Activated T-cell treated with anti-CD3 and anti-CD28 coated beads, Interleukin-2, amount 50 U/mL, for 48 hours (primary cell): ENCODE results near the gene BCDIN3D.
"Not testable (repeated sequence)": the region's sequence is repeated elsewhere in the genome, so short reads cannot be mapped to it uniquely, and the experiment has no call there.

Experiments
- DNase-seq, 2 experiments: peaks; one replicate each; pipeline ENCODE4 v3.0.0-alpha.2; 2020

Gene BCDIN3D, protein sequence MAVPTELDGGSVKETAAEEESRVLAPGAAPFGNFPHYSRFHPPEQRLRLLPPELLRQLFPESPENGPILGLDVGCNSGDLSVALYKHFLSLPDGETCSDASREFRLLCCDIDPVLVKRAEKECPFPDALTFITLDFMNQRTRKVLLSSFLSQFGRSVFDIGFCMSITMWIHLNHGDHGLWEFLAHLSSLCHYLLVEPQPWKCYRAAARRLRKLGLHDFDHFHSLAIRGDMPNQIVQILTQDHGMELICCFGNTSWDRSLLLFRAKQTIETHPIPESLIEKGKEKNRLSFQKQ

GRCh38 chr12:49842519-49843352 is at the start of gene BCDIN3D:
Gene BCDIN3D (minus strand): TSS chr12:49843106. CDS start chr12:49843087, 19 bp downstream.
- DNase-seq, result peak; percentile 96 to 97

DNA sequence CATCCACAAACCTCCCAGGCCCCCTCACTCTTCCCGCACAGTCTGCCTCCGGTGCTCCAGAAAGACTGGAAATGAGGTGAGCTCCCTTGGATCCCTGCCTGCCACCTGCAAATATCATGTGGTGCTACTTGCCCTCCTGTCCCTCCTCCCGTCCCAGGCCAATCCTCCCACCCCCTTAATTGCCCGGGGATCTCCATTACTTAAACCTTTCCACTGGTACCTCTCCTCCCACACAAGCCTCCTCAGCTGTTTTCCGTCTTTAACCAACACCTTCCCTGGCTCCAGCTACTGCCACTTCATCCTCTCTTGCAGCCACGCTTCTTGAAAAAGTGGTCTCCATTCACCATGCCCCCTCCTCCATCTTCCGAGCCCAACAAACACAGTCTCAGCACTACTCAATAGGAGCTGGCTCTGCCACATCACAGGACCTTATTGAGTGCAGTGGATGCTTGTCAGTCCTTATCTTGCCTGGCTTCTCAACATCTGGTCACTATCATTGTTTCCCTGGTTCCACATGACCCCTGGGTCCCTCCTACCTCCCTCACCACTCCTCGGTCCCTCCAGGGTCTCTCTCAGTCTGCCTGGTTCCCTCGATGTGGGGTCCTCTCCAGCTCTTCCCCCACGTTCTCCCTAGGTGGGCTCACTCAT is 49.3 kb upstream of the BCDIN3D start:
- no peak for DNase-seq

- DNase-seq, result no peak
Observed at GRCh38 chr12:49891476-49891875, 48.6 kb upstream of the BCDIN3D start.

DNA sequence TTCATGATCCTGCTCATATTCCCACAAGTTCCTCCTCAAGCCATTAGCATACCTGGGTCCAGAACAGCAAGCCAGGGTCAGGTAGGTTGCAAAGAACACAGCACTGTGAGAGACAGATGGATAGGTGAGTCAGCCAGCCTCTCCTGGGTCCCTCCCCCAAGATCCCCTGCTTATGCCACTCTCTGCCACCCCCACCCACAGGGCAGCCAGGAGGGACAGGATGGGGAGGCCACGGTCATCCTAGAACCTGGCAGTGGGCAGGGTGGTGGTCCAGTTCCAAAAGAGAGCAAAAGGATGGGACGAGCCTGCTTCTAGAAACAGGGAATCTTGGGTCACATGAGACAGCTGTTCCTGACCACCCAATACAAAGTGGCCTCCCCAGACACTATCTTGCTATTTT is 48.1 kb upstream of the BCDIN3D start:
- DNase-seq, result no peak

DNA sequence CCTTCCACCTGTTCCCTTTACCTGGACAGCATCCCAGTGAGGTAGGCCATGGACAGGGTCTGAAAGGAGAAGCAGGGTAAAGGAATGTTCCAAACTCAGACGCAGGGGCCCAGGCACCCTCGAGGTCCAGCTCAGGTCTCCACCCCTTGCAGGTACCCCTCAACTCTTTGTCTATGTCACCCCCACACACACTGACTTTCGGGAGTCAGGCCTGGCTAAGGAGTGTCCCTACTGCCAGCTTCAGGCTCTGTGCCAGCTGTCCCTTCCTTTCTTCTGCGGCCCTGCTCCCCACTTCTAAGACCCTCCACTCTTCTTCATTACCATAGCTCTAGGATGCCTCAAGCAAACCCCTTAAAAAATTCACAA is 47.2 kb upstream of the BCDIN3D start:
- DNase-seq, result no peak

DNA sequence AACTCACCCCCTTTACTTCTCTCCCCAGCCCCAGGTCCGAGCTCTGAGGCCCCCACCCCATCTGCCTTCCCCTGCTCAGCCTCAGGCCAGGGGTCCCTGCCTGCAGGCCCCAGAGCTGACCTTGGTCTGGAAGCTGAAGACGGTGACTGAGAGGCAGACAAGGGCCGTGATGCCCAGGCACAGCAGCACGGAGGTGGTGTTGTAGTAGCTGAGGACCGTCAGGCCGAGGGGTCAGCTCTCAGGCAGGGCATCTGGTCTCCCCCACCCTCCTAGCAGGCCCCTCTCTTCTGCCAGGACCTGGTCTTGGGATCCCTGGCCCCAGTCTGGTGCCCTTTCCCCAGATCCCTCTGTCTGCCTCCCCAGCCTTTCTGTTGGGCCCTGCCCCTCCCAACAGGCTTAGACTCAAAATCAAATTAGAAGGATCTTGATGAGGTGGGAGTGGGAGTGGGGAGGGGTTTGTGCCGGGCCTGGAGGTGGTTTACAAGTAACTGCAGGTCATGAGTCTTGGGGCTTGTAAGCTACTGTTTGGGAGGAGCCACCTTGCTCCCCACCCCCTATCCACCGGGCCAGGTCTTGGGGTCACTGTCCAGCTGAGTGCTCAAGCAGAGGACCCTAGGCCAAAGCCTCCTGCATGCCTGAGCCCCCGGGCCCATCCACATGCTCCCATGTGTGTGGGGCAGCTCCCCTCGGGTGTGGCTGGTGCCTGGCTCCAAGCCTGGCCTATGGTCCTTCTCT is 46.6 kb upstream of the BCDIN3D start:
- DNase-seq, result no peak

DNA sequence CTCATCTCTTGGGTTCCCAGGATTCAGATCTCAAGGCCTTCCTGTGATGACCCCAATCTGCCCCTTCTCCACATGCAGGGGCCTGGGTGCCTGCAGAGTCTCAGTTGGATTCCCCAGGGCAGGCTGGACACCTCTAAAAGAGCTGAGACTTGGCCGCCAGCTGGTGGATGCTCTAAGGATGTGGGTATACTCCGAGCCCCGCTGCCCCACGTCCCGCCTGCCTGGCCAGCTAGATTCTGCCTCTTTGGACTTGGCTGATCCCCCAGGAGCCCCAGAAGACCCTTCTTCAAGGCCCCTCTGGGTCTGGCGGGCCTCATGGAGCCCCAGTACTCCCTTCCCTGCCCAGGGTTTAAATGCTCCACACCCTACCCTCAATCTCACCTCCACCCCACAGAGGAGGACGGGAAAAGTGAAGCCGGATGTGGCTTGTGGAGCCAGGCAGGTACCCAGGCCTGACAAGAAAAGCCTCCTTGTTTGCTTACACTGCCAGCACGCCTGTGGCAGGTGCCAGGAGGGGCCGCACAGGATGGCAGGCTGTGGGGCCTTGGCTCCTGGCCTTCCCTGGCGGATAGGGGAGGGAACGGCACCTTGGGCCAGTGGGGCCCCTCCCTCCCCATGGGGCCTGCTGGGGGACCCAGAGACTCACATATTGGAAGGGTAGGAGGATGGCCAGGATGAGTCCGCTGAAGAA is 45.7 kb upstream of the BCDIN3D start:
- no peak for DNase-seq

DNA sequence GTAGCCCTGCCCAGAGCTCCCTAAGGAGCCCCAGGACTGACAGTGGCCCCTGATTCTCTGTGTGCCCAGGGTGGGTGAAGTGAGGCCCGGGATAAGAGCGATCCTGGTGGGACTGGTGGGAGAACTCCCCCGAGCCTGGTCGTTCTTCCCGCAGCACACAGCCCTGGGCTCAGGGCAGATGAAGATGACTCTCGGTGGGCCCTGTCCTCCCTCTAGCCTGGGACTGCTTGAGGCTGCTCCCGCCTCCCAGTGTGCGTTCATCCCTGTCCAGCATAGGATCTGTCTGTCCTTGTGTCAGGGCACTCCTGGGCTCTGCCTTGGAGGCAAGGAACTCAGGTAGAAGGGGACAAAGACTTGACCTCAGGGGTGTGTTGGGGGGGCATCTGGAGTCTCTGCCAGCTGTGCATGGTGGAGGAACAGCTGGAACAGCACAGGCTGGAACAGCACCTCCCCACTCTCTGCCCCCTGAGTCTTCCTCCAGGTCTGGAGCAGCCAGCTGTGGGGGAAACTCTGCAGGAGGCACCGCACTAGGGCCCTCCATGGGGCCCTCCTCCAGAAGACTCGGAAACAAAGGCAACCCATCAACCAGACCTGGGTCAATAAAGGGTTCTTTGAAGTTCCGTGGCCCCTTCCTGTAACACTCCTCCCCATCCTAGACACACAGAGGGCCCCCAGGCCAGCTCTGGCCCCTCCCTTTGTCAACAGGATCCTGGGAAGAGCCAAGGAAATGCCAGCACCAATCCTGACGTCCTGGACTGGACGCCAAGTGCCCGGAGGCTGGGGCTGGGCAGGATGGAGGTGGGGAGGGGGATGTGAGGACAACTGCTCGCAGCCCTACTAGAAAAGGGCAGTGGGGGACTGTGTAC is 44.9 kb upstream of the BCDIN3D start:
- DNase-seq, result no peak

- no peak for DNase-seq
Observed at GRCh38 chr12:49887091-49887490, 44.2 kb upstream of the BCDIN3D start.

DNA sequence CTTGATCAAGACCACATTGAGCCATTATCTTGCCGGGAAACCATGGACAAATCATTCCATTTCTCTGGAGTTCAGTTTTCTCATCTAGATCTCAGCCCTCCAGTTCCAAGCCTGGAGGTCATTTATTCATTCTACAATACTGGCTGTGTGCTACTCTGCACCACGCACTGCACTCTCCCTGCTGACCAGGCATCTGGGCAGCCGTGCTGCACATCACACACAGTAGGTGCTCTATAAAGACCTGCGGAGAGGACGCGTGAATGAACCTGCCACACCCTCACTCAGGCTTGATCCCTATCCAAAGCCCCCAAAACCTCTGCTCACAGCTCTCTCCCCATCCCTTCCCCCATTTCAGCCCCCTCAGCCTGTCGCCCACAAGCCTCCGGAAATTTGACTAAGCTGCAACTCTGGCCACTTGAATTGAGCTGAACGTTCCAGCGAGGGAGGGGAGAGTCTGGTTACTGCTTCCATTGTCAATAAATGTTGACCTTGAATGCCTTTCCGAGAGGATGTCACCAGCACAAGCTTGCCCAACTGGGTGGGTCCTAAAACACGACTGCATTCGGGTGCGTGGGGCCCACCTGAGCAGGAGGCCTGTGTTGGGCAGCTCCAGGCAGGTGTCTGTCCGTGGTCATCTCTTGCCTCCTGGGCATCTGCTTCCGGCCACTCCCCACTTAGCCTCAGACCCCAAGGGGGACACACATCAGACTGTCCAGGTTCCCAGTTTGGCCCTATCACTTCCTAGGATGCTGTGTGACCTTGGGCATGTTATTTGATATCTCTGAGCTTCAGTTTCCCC is 43.0 kb upstream of the BCDIN3D start:
- no peak for DNase-seq

DNA sequence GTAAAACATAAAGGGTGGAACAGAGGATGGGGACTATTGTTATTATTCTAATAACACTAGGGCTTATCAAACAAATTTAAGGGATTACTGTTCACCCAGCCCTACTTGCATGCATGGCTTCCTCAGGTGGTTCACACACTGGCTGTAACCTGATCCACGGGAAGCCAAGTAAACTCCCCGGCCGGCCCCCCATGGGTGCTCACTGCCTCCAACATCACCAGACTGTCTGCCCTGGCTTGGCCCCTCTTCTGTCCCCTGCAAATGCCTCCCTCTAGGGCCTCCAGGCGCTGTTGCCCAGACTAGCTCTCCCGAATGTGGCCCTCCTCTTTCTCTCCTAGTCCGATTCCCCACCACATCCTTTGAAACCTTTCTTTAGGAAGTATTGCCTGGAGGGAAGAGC is 42.2 kb upstream of the BCDIN3D start:
- DNase-seq, result no peak

DNA sequence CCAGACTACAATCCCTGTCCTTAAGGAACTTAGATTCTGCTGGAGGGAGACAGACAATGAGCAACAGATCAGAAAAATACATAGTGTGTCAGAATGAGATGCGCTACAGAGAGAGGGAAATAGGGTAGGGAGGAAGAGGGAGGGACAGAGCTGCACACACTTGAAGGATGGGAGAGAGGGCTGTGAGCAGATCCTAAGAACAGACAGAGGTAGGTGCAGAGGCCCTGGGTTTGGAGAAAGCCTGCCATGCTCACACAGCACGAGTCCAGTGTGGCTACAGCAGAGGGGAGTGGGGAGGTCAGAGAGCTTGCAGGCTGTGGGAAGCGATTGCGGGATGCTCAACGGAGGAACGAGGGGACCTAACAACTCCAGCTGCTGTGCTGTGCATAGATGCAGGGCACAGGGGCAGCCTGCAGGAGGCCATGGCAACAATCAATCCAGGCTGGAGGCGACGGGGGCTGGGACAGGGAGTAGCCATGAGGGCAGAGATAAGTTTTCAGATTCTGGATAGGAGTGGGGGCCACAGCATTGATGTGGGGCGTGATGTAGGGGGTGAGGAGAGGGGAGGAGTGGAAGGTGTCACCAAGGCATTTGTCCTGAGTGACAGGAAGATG is 40.1 kb upstream of the BCDIN3D start:
- no peak for DNase-seq

- no peak for DNase-seq
Observed at GRCh38 chr12:49882248-49882850, 39.4 kb upstream of the BCDIN3D start.

DNA sequence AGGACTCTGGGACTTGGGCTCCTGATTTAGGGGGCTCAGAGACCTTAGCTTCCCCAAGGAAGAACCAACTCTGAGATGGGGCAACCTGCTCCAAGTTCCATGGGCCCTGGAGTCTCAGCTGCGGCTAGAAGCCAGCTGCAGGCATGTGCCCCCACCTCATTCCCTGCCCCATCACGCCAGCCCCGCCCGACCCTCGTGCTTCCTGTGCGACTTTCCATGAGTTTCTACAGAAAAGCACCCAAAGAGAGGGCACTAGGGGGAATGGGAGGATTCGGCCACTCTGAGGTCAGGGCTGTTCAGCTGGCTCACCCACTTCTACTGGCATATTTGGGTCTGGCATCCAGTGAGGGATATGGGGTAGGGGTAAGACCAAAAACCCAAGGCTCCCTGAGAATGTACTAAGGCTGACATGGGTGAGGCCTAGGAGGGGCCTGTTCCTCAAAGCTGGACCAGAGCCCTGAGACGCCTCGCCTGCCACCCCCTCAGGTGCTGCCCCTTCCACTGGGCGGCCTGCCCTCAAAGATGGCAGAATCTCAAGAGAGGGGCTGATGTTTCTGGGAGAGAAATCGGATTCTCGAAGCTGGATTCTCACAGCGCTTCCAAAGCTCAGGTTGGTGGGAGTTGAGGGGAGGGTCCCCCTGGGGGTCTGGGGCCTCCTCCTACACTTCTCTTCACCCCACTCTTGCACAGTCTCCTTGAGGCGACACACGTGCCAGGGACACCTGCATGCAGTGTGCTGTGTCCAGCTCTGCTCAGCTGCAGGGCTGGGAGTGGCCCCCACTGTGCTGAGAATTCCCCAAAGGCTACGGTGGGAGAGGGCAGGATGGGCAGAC is 38.7 kb upstream of the BCDIN3D start:
- DNase-seq, result no peak

- DNase-seq, result no peak
Observed at GRCh38 chr12:49880756-49881414, 38.0 kb upstream of the BCDIN3D start.

DNA sequence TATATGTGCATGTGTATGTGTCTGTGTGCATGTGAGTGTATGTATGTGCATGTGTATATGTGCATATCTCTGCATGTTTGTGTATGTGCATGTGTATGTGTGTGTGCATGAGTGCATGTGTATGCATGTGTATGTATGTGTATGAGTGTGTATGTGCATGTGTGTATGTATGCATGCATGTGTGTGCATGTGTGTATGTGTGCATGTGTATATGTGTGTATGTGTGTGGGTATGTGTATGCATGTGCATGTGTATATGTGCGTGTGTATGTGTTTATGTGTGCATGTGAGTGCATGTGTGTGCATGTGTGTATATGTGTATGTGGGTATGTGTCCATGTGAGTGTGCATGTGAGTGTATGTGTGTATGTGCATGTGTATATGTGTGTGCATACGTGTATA is 36.2 kb upstream of the BCDIN3D start:
- DNase-seq, result not testable (repeated sequence)

DNA sequence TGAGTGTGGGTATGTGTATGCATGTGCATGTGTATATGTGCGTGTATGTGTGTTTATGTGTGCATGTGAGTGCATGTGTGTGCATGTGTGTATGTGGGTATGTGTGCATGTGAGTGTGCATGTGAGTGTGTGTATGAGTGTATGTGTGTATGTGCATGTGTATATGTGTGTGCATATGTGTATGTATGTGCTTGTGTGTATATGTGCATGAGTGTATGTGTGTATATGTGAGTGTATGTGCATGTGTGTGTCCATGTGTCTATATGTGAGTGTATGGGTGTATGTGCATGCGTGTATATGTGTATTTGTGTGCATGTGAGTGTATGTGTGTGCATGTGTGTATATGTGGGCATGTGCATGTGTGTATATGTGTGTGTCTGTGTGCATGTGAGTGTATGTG is 35.1 kb upstream of the BCDIN3D start:
- DNase-seq, result no peak

DNA sequence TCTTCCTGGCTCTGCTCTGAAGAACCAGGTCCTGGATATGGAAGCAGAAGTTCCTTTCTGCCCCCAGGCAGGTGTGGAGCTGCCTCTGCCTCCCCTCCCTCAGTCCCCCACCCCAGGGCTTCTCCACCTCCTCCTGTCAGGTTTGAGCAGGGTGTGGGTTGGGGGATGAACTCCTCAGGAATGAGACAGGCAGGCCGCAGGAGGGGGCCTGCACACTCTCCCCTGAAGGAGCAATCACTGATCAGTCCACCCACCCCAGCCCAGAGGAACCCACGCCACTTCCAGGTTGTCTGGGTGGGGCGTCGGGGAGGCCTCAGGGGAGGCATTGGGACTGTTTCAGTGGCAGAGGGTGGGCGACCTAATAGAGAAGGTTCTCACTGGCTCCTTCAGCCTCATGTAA is 34.2 kb upstream of the BCDIN3D start:
- DNase-seq, result no peak
